A549 (cell line): Measurements from ENCODE around the gene BCL2A1. TPM values are rescaled to one million over a fixed set of nuclear protein-coding genes. Genes with fewer than 3 reads are reported as not detected.

Experiments
- ATAC-seq, 2 experiments: fragments of 200-7000 bp in 1 of 2; fragments of >200 bp in 1 of 2; cut with Nextera tagmentation in 1 of 2; cut with Tn5 transposase in 1 of 2; 3 replicates each; pipeline versions ENCODE4 v1.8.0 to v1.9.1; 2018 to 2020; ENCODE audit warnings: mild to moderate bottlenecking in 1 of 2, moderate library complexity in 1 of 2
- CTCF ChIA-PET: fragments of 300-600 bp; sonication (Branson Sonifier 250); formaldehyde crosslinking; extraction: SDS; loops from one replicate; lab custom pipeline; 2021; ENCODE audit warnings: antibody characterized with exemption, inconsistent platforms; lab: Yijun Ruan, JAX
- POLR2A ChIA-PET: fragments of 350-600 bp; formaldehyde crosslinking; extraction: SDS; loops from one replicate; lab custom pipeline; 2021; ENCODE audit warnings: antibody characterized with exemption, inconsistent platforms; lab: Yijun Ruan, JAX
- DNase-seq, 2 experiments: peaks; one replicate each; pipeline versions ENCODE4 v3.0.0 to v3.0.0-alpha.2; 2011 to 2016; ENCODE audit warnings: low read depth in 1 of 2, low spot score in 1 of 2
- FAIRE-seq: peaks from 2 replicates; lab custom pipeline; 2011; peaks lifted over from hg19 to GRCh38; lab: Jason Lieb, UNC
- H3K27ac ChIP-seq, 2 experiments: fragments of >200 bp; sonication (Bioruptor Twin); formaldehyde crosslinking; 3 replicates each; pipeline ENCODE4 v1.5.1; 2016 to 2017
- H3K4me1 ChIP-seq: fragments of >200 bp; sonication (Bioruptor Twin); formaldehyde crosslinking; 3 replicates; pipeline ENCODE4 v1.6.1; 2016
- H3K4me2 ChIP-seq: fragments of >200 bp; sonication (Bioruptor Twin); formaldehyde crosslinking; 3 replicates; pipeline ENCODE4 v1.6.1; 2016
- H3K4me3 ChIP-seq: fragments of >200 bp; sonication (Bioruptor Twin); formaldehyde crosslinking; 3 replicates; pipeline ENCODE4 v1.5.1; 2016
- H3K9me3 ChIP-seq: fragments of >200 bp; sonication (Bioruptor Twin); formaldehyde crosslinking; 3 replicates; pipeline ENCODE4 v1.6.1; 2016
- BHLHE40 ChIP-seq: IDR thresholded peaks from 2 replicates; pipeline ENCODE4 v1.6.1; 2012; ENCODE audit warnings: low read depth, low read length, inconsistent platforms
- CBX2 ChIP-seq: fragments of 200-600 bp; sonication (generic); IDR thresholded peaks from 2 replicates; pipeline ENCODE4 v1.6.1; 2016; ENCODE audit warnings: low read depth, mild to moderate bottlenecking, borderline replicate concordance
- CEBPB ChIP-seq, 2 experiments: fragments of >200 bp in 1 of 2; sonication (Bioruptor Twin) in 1 of 2; formaldehyde crosslinking in 1 of 2; IDR thresholded peaks; 2 replicates each; pipeline ENCODE4 v1.6.1; 2012 to 2016
- CHD4 ChIP-seq: fragments of 200-600 bp; sonication (generic); IDR thresholded peaks from 2 replicates; pipeline ENCODE4 v1.6.1; 2016; ENCODE audit warnings: antibody characterized with exemption, mild to moderate bottlenecking, borderline replicate concordance
- ELK1 ChIP-seq: fragments of 150-350 bp; IDR thresholded peaks from 2 replicates; pipeline ENCODE4 v1.6.1; 2014; ENCODE audit warnings: low read depth, mild to moderate bottlenecking, low read length
- FOSB ChIP-seq: fragments of 250-450 bp; sonication (Bioruptor Pico); IDR thresholded peaks from 2 replicates; pipeline ENCODE4 v1.5.0; 2020; ENCODE audit warnings: mild to moderate bottlenecking, moderate library complexity
- FOSL2 ChIP-seq, 2 experiments: fragments of 450-650 bp in 1 of 2; fragments of >200 bp in 1 of 2; sonication (Bioruptor Twin) in 1 of 2; formaldehyde crosslinking; IDR thresholded peaks; 2 replicates each; pipeline versions ENCODE4 v1.5.0 to v1.6.1; 2016 to 2020; ENCODE audit warnings: mild to moderate bottlenecking in 1 of 2, moderate library complexity in 1 of 2
- FOXS1 ChIP-seq: fragments of 250-450 bp; sonication (Bioruptor Pico); IDR thresholded peaks from 2 replicates; pipeline ENCODE4 v1.5.0; 2020; ENCODE audit warnings: mild to moderate bottlenecking, moderate library complexity
- GATA3 ChIP-seq: IDR thresholded peaks from 2 replicates; pipeline ENCODE4 v1.6.1; 2012; ENCODE audit warnings: borderline replicate concordance
- HES2 ChIP-seq: fragments of >200 bp; sonication (Bioruptor Twin); formaldehyde crosslinking; IDR thresholded peaks from 2 replicates; pipeline ENCODE4 v1.6.1; 2016
- HEYL ChIP-seq: fragments of 250-450 bp; sonication (Bioruptor Pico); IDR thresholded peaks from 2 replicates; pipeline ENCODE4 v1.8.0; 2021; ENCODE audit warnings: mild to moderate bottlenecking, moderate library complexity
- HOXA7 ChIP-seq: fragments of 250-450 bp; sonication (Bioruptor Pico); IDR thresholded peaks from 2 replicates; pipeline ENCODE4 v1.5.0; 2020; ENCODE audit warnings: mild to moderate bottlenecking, moderate library complexity
- KDM1A ChIP-seq: fragments of 200-600 bp; sonication (generic); IDR thresholded peaks from 2 replicates; pipeline ENCODE4 v1.6.1; 2016; ENCODE audit warnings: low read depth, mild to moderate bottlenecking
- KDM5A ChIP-seq: fragments of 200-600 bp; sonication (generic); IDR thresholded peaks from 2 replicates; pipeline ENCODE4 v1.6.1; 2016; ENCODE audit warnings: antibody characterized with exemption, mild to moderate bottlenecking
- MAX ChIP-seq: IDR thresholded peaks from 2 replicates; pipeline ENCODE4 v1.6.1; 2012
- MYC ChIP-seq: IDR thresholded peaks from 2 replicates; pipeline ENCODE4 v1.6.1; 2012; ENCODE audit warnings: mild to moderate bottlenecking, inconsistent platforms, low read length, improper control_type of control experiment, borderline replicate concordance
- NFE2L2 ChIP-seq: fragments of 150-350 bp; conservative IDR thresholded peaks from 2 replicates; pipeline ENCODE4 v1.6.1; 2014; ENCODE audit warnings: low read length
- PHF8 ChIP-seq: fragments of 200-600 bp; sonication (generic); IDR thresholded peaks from 2 replicates; pipeline ENCODE4 v1.6.1; 2016; ENCODE audit warnings: low read depth, mild to moderate bottlenecking, antibody characterized with exemption, moderate library complexity, borderline replicate concordance
- RFX5 ChIP-seq: fragments of 450-650 bp; IDR thresholded peaks from 2 replicates; pipeline ENCODE4 v1.7.1; 2014; ENCODE audit warnings: antibody characterized with exemption, mild to moderate bottlenecking, moderate library complexity
- SMC3 ChIP-seq: fragments of >200 bp; sonication (Bioruptor Twin); formaldehyde crosslinking; IDR thresholded peaks from 3 replicates; pipeline ENCODE4 v1.6.1; 2018; ENCODE audit warnings: inconsistent platforms
- TFCP2L1 ChIP-seq: fragments of 250-450 bp; sonication (Bioruptor Pico); IDR thresholded peaks from 2 replicates; pipeline ENCODE4 v1.5.0; 2021; ENCODE audit warnings: mild to moderate bottlenecking
- ZFP36 ChIP-seq: fragments of 450-650 bp; IDR thresholded peaks from 2 replicates; pipeline ENCODE4 v1.6.1; 2014; ENCODE audit warnings: borderline replicate concordance; ENCODE audit not compliant: partially characterized antibody
- WGBS: methylation state at CpG from one replicate; pipeline ENCODE4 v1.1.6; 2017; ENCODE audit errors: missing lambda C conversion rate; 5-methylcytosine and 5-hydroxymethylcytosine counted together
- polyA plus RNA-seq, 4 experiments: library from polyadenylated mRNA; depleted of rRNA in 3 of 4; stranded (reverse); fragments of >200 nt; fragmentation: RNase III in 1 of 4; extraction: RNeasy Plus Mini Kit Qiagen cat#74134 plus additional on column Dnase treatment in 1 of 4; gene quantifications; 2 replicates in 3 of 4; 3 replicates in 1 of 4; pipeline ENCODE4 v1.2.3, GENCODE V29; 2011 to 2017
- TF ChIP-seq, protein P1 (sequence below): fragments of >200 bp; sonication (Bioruptor Twin); formaldehyde crosslinking; IDR thresholded peaks from 3 replicates; pipeline ENCODE4 v1.6.1; 2016
- TF ChIP-seq, protein P2 (sequence below): fragments of 450-650 bp; IDR thresholded peaks from 2 replicates; pipeline ENCODE4 v1.6.1; 2014; ENCODE audit warnings: antibody characterized with exemption

BCL2A1 gene
- polyA plus RNA-seq, 2 of the 4 experiments (the other 2 are of a cell fraction), result 14.0 to 20.1 TPM

DNA sequence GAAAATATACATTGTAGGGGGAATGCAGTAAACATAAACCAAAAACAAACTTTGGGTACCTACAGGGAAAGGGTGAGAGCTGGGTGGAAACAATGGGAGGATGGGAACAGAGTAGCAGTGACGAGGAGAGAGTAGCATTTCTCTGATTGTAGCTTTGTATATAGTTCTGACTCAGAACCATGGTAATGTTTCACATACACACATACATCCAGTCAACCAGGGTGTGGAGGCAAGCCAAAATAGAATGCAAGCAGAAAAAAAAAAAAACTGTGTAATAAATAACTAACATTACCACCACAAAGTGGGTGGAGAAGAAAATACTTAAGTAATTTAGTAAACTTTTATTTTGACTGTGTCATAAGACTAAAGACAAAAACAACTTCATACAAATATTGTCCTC lies 27.2 kb downstream of the BCL2A1 start:
- TF ChIP-seq SMC3 (no peak), KDM1A (no peak), HES2 (no peak), CBX2 (no peak), FOSL2 (IDR thresholded peaks at IDR 0.05) (no peak), FOSL2 (CRISPR knock-in tag; IDR thresholded peaks at IDR 0.05) (peak; percentile 64), CEBPB (IDR thresholded peaks at IDR 0.05) (no peak)
- TF ChIP-seq, all 56 proteins: peak for 1
- peak; percentile 72 to 73 for DNase-seq
- ChIA-PET CTCF (interaction anchor here (1.1 kb wide), 1 partner anchor 24 kb away, joined by 3 read pairs; no protein-coding TSS in a partner anchor), POLR2A (interaction anchor here (1.2 kb wide), 1 partner anchor 21 kb away, joined by 7 read pairs; no protein-coding TSS in a partner anchor)
- peaks cover 40% of the 10 kb centered on the region for H3K4me1 ChIP-seq
- no peak for FAIRE-seq
- H3K4me2 ChIP-seq, result peak overlapping the region; percentile 69
- H3K27ac ChIP-seq, result peak overlapping the region; percentile 57 to 82
- no peaks in the 10 kb centered on the region for H3K9me3 ChIP-seq
- H3K4me3 ChIP-seq, result no peak overlapping the region; the same call in 2 of the 3 replicates
- WGBS, result 4% methylated on average over 1 of the region's 1 CpG
- peak; percentile 80 to 89 for ATAC-seq

DNA sequence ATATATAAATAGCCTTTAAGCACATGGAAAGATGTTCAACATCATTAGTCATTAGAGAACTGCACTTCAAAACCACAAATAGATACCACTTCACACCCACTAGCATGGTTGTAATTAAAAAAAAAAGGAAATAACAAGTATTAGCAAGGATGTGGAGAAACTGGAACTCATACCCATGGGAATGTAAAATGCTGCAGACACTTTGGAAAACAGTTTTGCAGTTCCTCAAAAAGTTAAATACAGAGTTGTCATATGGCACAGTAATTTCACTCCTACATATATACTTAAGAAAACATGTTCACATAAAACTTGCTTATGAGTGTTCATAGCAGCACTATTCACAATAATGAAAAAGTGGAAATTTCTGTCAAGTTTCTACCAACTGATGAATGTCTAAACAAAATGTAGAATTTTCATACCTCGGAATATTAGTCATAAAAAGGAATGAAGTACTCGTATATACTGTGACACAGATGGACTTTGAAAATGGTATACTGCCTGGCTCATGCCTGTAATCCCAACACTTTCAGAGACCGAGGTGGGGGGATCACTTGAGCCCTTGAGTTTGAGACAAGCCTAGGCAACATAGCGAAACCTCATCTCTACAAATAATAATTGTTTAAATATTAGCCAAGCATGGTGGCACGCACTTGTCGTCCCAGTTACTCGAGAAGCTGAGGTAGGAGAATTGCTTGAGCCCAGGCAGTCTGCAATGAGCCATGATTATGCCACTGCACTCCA lies 28.1 kb downstream of the BCL2A1 start:
- POLR2A ChIA-PET, result interaction anchor here (1.2 to 1.5 kb wide), 2 partner anchors 20 kb away, joined by 7 to 9 read pairs; no protein-coding TSS in a partner anchor
- ATAC-seq, result peak; percentile 54 to 85; a peak in 5 of 6 replicates

DNA sequence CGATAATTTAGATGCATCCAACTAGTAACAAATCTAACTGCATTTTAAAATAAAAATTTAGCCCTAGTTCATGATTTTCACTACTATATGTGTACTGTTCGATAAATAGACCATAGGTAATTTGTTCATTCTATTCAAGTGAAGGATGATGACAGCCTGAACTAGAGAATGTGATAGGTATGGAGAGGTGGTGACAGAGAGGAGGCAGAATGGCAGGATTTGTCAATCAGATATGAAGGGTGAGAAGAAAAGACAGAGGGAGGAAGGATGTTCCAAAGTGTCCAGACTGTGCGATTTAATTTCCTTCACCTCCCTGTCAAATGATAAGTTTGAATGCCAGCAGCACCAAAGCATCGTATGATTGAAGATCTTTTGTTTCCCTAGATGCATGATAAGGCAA lies 31.6 kb downstream of the BCL2A1 start:
- ATAC-seq (no peak), DNase-seq (no peak), FAIRE-seq (no peak)
- peaks cover 27% of the 10 kb centered on the region for H3K4me1 ChIP-seq
- ChIA-PET CTCF (no interaction called here), POLR2A (no interaction called here)
- no peak overlapping the region for H3K27ac ChIP-seq
- no peak overlapping the region for H3K4me3 ChIP-seq
- H3K4me2 ChIP-seq, result no peak overlapping the region
- 83% methylated on average over 4 of the region's 4 CpGs for WGBS
- H3K9me3 ChIP-seq, result no peaks in the 10 kb centered on the region
- no peak for TF ChIP-seq FOSL2 (IDR thresholded peaks at IDR 0.05)
- no peak for TF ChIP-seq FOSL2 (CRISPR knock-in tag; IDR thresholded peaks at IDR 0.05)
- TF ChIP-seq KDM1A, result no peak
- TF ChIP-seq MYC, result no peak
- no peak for TF ChIP-seq CHD4
- no peak for TF ChIP-seq TFCP2L1 (CRISPR knock-in tag)
- no peak for TF ChIP-seq ELK1
- no peak for TF ChIP-seq KDM5A
- TF ChIP-seq, protein P1, sequence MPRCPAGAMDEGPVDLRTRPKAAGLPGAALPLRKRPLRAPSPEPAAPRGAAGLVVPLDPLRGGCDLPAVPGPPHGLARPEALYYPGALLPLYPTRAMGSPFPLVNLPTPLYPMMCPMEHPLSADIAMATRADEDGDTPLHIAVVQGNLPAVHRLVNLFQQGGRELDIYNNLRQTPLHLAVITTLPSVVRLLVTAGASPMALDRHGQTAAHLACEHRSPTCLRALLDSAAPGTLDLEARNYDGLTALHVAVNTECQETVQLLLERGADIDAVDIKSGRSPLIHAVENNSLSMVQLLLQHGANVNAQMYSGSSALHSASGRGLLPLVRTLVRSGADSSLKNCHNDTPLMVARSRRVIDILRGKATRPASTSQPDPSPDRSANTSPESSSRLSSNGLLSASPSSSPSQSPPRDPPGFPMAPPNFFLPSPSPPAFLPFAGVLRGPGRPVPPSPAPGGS, result no peak
- TF ChIP-seq ZFP36, result no peak
- TF ChIP-seq PHF8, result no peak
- no peak for TF ChIP-seq NFE2L2
- TF ChIP-seq HOXA7 (CRISPR knock-in tag), result no peak
- TF ChIP-seq HEYL, result no peak
- TF ChIP-seq GATA3, result no peak
- no peak for TF ChIP-seq FOSB (CRISPR knock-in tag)
- TF ChIP-seq RFX5, result no peak

More for the DNA sequence above, 28.1 kb downstream of the BCL2A1 start:
- FAIRE-seq (no peak), DNase-seq (peak in 1 of 2 experiments; percentile 73)
- H3K27ac ChIP-seq, result peak overlapping the region; percentile 57 to 82
- CTCF ChIA-PET, result interaction anchor here (1.1 kb wide), 1 partner anchor 25 kb away, joined by 3 read pairs; no protein-coding TSS in a partner anchor
- TF ChIP-seq FOSL2 (IDR thresholded peaks at IDR 0.05), result no peak
- TF ChIP-seq FOSL2 (CRISPR knock-in tag; IDR thresholded peaks at IDR 0.05), result peak; percentile 48
- TF ChIP-seq BHLHE40, result no peak
- TF ChIP-seq, protein P2, sequence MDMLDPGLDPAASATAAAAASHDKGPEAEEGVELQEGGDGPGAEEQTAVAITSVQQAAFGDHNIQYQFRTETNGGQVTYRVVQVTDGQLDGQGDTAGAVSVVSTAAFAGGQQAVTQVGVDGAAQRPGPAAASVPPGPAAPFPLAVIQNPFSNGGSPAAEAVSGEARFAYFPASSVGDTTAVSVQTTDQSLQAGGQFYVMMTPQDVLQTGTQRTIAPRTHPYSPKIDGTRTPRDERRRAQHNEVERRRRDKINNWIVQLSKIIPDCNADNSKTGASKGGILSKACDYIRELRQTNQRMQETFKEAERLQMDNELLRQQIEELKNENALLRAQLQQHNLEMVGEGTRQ, result no peak
- no peak for TF ChIP-seq PHF8
- peak; percentile 38; the same call in 1 of the 2 replicates for TF ChIP-seq MAX
- 0 out of 2 replicates have a peak, but pooled peaks have one; percentile 17 for TF ChIP-seq GATA3
- TF ChIP-seq FOXS1, result no peak
- TF ChIP-seq ELK1, result no peak
- no peak for TF ChIP-seq HOXA7 (CRISPR knock-in tag)
- H3K4me2 ChIP-seq, result peak overlapping the region; percentile 69
- peak overlapping the region; percentile 11; the same call in 2 of the 3 replicates for H3K4me3 ChIP-seq
- no peaks in the 10 kb centered on the region for H3K9me3 ChIP-seq
- 4% methylated on average over 7 of the region's 7 CpGs for WGBS
- peaks cover 31% of the 10 kb centered on the region for H3K4me1 ChIP-seq
